ENCODE results near the gene CMIP.

The CMIP gene

GRCh38 chr16:81500833-81501521 is 56.4 kb downstream of the CMIP start:
- TF ChIP-seq CTCF (IDR thresholded peaks at IDR 0.05) = no peak

GRCh38 chr16:81502396-81503070 is 57.9 kb downstream of the CMIP start:
- TF ChIP-seq CTCF (IDR thresholded peaks at IDR 0.05) = no peak

- no peak for TF ChIP-seq CTCF (IDR thresholded peaks at IDR 0.05)
Observed at GRCh38 chr16:81505011-81505661, 60.5 kb downstream of the CMIP start.

GRCh38 chr16:81509404-81509803 is 64.8 kb downstream of the CMIP start:
- TF ChIP-seq CTCF (IDR thresholded peaks at IDR 0.05) = no peak

- no peak for TF ChIP-seq CTCF (IDR thresholded peaks at IDR 0.05)
Observed at GRCh38 chr16:81510016-81510415, 65.4 kb downstream of the CMIP start.

GRCh38 chr16:81511371-81511770 is 66.8 kb downstream of the CMIP start:
- TF ChIP-seq CTCF (IDR thresholded peaks at IDR 0.05) = no peak

- no peak for TF ChIP-seq CTCF (IDR thresholded peaks at IDR 0.05)
Observed at GRCh38 chr16:81513204-81514040, 68.8 kb downstream of the CMIP start.

All from LNCAP (cell line).